ENCODE measurements around the gene DOK1. TPM values are rescaled to one million over a fixed set of nuclear protein-coding genes. Genes with fewer than 3 reads are reported as not detected.

Gene DOK1
- total RNA-seq = 16.7 TPM
- 11.3 TPM for polyA plus RNA-seq (ENCODE audit: insufficient read depth, low read depth, low replicate concordance)
- long read RNA-seq, donor 1, transcript DOK1-201 (5 exons, 2,555 nt) = major isoform, 5 of 5 reads
- long read RNA-seq, donor 1, partial matches to known transcripts = 0 of 5 reads
- long read RNA-seq, donor 1, other reads (novel, unspliced or antisense) = 0 of 5 reads
- long read RNA-seq, donor 2, partial matches to known transcripts = 0 of 4 reads
- long read RNA-seq, donor 2, other reads (novel, unspliced or antisense) = 0 of 4 reads
- long read RNA-seq, donor 3, partial matches to known transcripts = 0 of 2 reads
- long read RNA-seq, donor 3, other reads (novel, unspliced or antisense) = 0 of 2 reads
- long read RNA-seq, donor 4, partial matches to known transcripts = 0 of 3 reads
- long read RNA-seq, donor 4, other reads (novel, unspliced or antisense) = 0 of 3 reads
- long read RNA-seq, donor 5, partial matches to known transcripts = 0 of 1 reads
- long read RNA-seq, donor 5, other reads (novel, unspliced or antisense) = 0 of 1 reads
- long read RNA-seq, donor 6, partial matches to known transcripts = 5 of 9 reads
- long read RNA-seq, donor 6, other reads (novel, unspliced or antisense) = 0 of 9 reads
- long read RNA-seq, donor 7, transcript DOK1-201 (5 exons, 2,555 nt) = major isoform, 9 of 22 reads
- long read RNA-seq, donor 7, partial matches to known transcripts = 3 of 22 reads
- long read RNA-seq, donor 7, other reads (novel, unspliced or antisense) = 5 of 22 reads
- long read RNA-seq, donor 8, partial matches to known transcripts = 6 of 13 reads
- long read RNA-seq, donor 8, other reads (novel, unspliced or antisense) = 0 of 13 reads
- long read RNA-seq, donor 9, partial matches to known transcripts = 0 of 3 reads
- long read RNA-seq, donor 9, other reads (novel, unspliced or antisense) = 0 of 3 reads
- long read RNA-seq, donor 10, partial matches to known transcripts = 0 of 1 reads
- long read RNA-seq, donor 10, other reads (novel, unspliced or antisense) = 0 of 1 reads

- Histone ChIP-seq H3K9me3 (ENCODE audit: control insufficient read depth in 2 of 3, insufficient read depth in 1 of 3, low read length in 3 of 3) (no peaks in the 10 kb centered on the region), H3K36me3 (ENCODE audit: control insufficient read depth in 2 of 3, insufficient read depth in 3 of 3, low read length in 3 of 3) (no peaks in the 10 kb centered on the region), H3K4me3 (ENCODE audit: low read length in 3 of 3) (peak within 1 kb of the TSS; percentile 80 to 84 (median 80)), H3K4me1 (ENCODE audit: control insufficient read depth in 2 of 3, insufficient read depth in 2 of 3, low read depth in 1 of 3, low read length in 3 of 3) (peaks cover 0 to 7% (median 0%) of the 10 kb centered on the region in 3 donors), H3K27ac (ENCODE audit: low read depth in 2 of 2, low read length in 2 of 2) (peak within 1 kb of the TSS; percentile 53 to 71), H3K9ac (ENCODE audit: low read length in 3 of 3) (peak within 1 kb of the TSS; percentile 29 to 73 (median 69)), H3K27me3 (ENCODE audit: control insufficient read depth, insufficient read depth, low read length) (no peaks in the 10 kb centered on the region)
- FAIRE-seq (no peak), DNase-seq (peak; percentile 93 to 97 (median 95))
- no peak for TF ChIP-seq CTCF (IDR thresholded peaks at IDR 0.05; ENCODE audit: borderline replicate concordance, extremely low read depth, insufficient read depth)
- intact Hi-C loops (cut with DNase I) = no loop called here
These were observed at the start of gene DOK1, which contains the start of gene LOXL3 for GRCh38 chr2:74553892-74554819. Gene DOK1, plus strand, starts transcription at chr2:74554720. Its CDS starts 35 bp downstream, at chr2:74554755. Gene LOXL3, minus strand, starts transcription at chr2:74553942. Its CDS starts 1,308 bp downstream, at chr2:74552634.

- Histone ChIP-seq H3K4me3 (ENCODE audit: low read length in 3 of 3) (peak overlapping the region in 1 of 3 donors; percentile 8), H3K9ac (ENCODE audit: low read length in 3 of 3) (no peak overlapping the region), H3K27ac (ENCODE audit: low read depth in 2 of 2, low read length in 2 of 2) (no peak overlapping the region), H3K4me1 (ENCODE audit: control insufficient read depth in 2 of 3, insufficient read depth in 2 of 3, low read depth in 1 of 3, low read length in 3 of 3) (peaks cover 0 to 19% (median 12%) of the 10 kb centered on the region in 3 donors), H3K9me3 (ENCODE audit: control insufficient read depth in 2 of 3, insufficient read depth in 1 of 3, low read length in 3 of 3) (no peaks in the 10 kb centered on the region), H3K36me3 (ENCODE audit: control insufficient read depth in 2 of 3, insufficient read depth in 3 of 3, low read length in 3 of 3) (peaks cover 3 to 17% (median 8%) of the 10 kb centered on the region in 3 donors), H3K27me3 (ENCODE audit: control insufficient read depth, insufficient read depth, low read length) (peaks cover 20% of the 10 kb centered on the region)
- intact Hi-C loops (cut with DNase I) = no loop called here
- no peak for TF ChIP-seq CTCF (IDR thresholded peaks at IDR 0.05; ENCODE audit: borderline replicate concordance, extremely low read depth, insufficient read depth)
- no peak for DNase-seq
- no peak for FAIRE-seq
These were observed 48.9 kb upstream of the DOK1 start for GRCh38 chr2:74505448-74506246.

Data from kidney (tissue), 22 donors.